Breast epithelium (tissue), 3 donors: Measurements from ENCODE around the gene PDLIM3.

Experiments
- CTCF ChIP-seq, 3 donors: fragments of 450-650 bp; IDR thresholded peaks; one replicate each; pipeline ENCODE4 v1.5.1; 2016 to 2017; ENCODE audit warnings: antibody characterized with exemption in 3 of 3, mild to moderate bottlenecking in 3 of 3, moderate library complexity in 3 of 3
- POLR2A ChIP-seq: fragments of 450-650 bp; IDR thresholded peaks from one replicate; pipeline ENCODE4 v1.6.1; 2016; ENCODE audit warnings: antibody characterized with exemption, mild to moderate bottlenecking, moderate library complexity

GRCh38 chr4:185481401-185481800 lies 53.9 kb downstream of the PDLIM3 start:
- TF ChIP-seq CTCF (IDR thresholded peaks at IDR 0.05) (no peak), POLR2A (no peak)
